ENCODE results near the gene CACNG5.

GRCh38 chr17:66812571-66812970 is 22.3 kb upstream of the CACNG5 start:
- TF ChIP-seq CTCF (conservative IDR thresholded peaks at IDR 0.05) (no peak), ZFX (IDR thresholded peaks at IDR 0.05) (no peak)

Data from C4-2B (cell line).